Endothelial cell (in vitro differentiated cells): ENCODE results near the gene ZIC4. TPM values are rescaled to one million over a fixed set of nuclear protein-coding genes. Genes with fewer than 3 reads are reported as not detected.

Experiments
- DNase-seq: peaks from one replicate; pipeline ENCODE4 v3.0.0; 2021; ENCODE audit warnings: low spot score
- H3K27ac Mint-ChIP-seq: one replicate; pipeline ENCODE4 v1.8.0; 2021; ENCODE audit warnings: mixed read lengths, inconsistent platforms; ENCODE audit not compliant: unreplicated experiment
- H3K27me3 Mint-ChIP-seq: one replicate; pipeline ENCODE4 v1.8.0; 2021; ENCODE audit warnings: mild to moderate bottlenecking, moderate library complexity, mixed read lengths, inconsistent platforms; ENCODE audit not compliant: unreplicated experiment
- H3K36me3 Mint-ChIP-seq: one replicate; pipeline ENCODE4 v1.8.0; 2021; ENCODE audit warnings: mild to moderate bottlenecking, low read depth, mixed read lengths, inconsistent platforms; ENCODE audit not compliant: unreplicated experiment
- H3K4me1 Mint-ChIP-seq: one replicate; pipeline ENCODE4 v1.8.0; 2021; ENCODE audit warnings: mild to moderate bottlenecking, mixed read lengths, inconsistent platforms; ENCODE audit not compliant: unreplicated experiment
- H3K4me3 Mint-ChIP-seq: one replicate; pipeline ENCODE4 v1.8.0; 2021; ENCODE audit warnings: mild to moderate bottlenecking, mixed read lengths, inconsistent platforms; ENCODE audit not compliant: unreplicated experiment
- H3K9me3 Mint-ChIP-seq: one replicate; pipeline ENCODE4 v1.8.0; 2021; ENCODE audit warnings: mixed read lengths, inconsistent platforms; ENCODE audit not compliant: unreplicated experiment
- CTCF ChIP-seq: fragments of 200-600 bp; sonication (generic); IDR thresholded peaks from one replicate; pipeline ENCODE4 v1.5.0; 2021; ENCODE audit warnings: antibody characterized with exemption; ENCODE audit not compliant: unreplicated experiment
- total RNA-seq: library from RNA; stranded (reverse); fragmentation: NEBNext Ultra II Directional; extraction: Animal tissue kit (Norgen Biotek cat#: 25700); gene quantifications from one replicate; pipeline ENCODE4 v1.2.1, GENCODE V29; 2021; ENCODE audit not compliant: unreplicated experiment

The ZIC4 gene
- total RNA-seq, 1 donor from 2014 or later: 2.2 TPM

- Mint-ChIP-seq H3K36me3 (no peaks in the 10 kb centered on the region), H3K9me3 (no peaks in the 10 kb centered on the region), H3K4me3 (no peak overlapping the region), H3K27me3 (peaks cover 27% of the 10 kb centered on the region), H3K4me1 (peaks cover 18% of the 10 kb centered on the region), H3K27ac (no peak overlapping the region)
- no peak for DNase-seq
- TF ChIP-seq CTCF: no peak
Observed at GRCh38 chr3:147368151-147368550, 38.2 kb downstream of the ZIC4 start.

DNA sequence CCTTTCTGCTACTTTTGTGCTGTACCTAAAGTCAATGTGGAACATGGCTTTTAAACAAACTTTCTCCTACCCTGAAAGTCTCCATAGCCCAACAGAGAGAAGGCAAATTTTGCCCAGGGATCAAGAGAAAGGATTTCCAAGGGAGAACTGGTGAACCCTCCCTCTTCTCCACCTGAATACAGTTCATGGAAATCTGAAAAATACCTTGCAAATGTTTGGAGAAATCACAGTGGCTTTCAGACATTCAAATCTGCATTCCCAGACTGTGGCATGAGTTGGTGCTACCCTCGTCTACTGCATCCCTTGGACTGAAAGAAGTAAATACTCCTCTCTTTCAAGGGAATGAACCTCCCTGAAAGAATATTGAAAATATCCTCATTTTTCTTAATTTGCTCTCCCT lies 38.7 kb downstream of the ZIC4 start:
- Mint-ChIP-seq H3K9me3 (no peaks in the 10 kb centered on the region), H3K27ac (no peak overlapping the region), H3K4me1 (peaks cover 18% of the 10 kb centered on the region), H3K36me3 (no peaks in the 10 kb centered on the region), H3K27me3 (peaks cover 24% of the 10 kb centered on the region), H3K4me3 (no peak overlapping the region)
- no peak for TF ChIP-seq CTCF
- no peak for DNase-seq

GRCh38 chr3:147365196-147366115 lies 40.9 kb downstream of the ZIC4 start:
- peaks cover 22% of the 10 kb centered on the region for H3K4me1 Mint-ChIP-seq
- no peaks in the 10 kb centered on the region for H3K36me3 Mint-ChIP-seq
- H3K4me3 Mint-ChIP-seq: no peak overlapping the region
- H3K9me3 Mint-ChIP-seq: no peaks in the 10 kb centered on the region
- H3K27me3 Mint-ChIP-seq: peaks cover 16% of the 10 kb centered on the region
- no peak overlapping the region for H3K27ac Mint-ChIP-seq
- no peak for TF ChIP-seq CTCF
- no peak for DNase-seq

GRCh38 chr3:147364771-147365170 lies 41.6 kb downstream of the ZIC4 start:
- Mint-ChIP-seq H3K4me1 (peaks cover 23% of the 10 kb centered on the region), H3K27ac (no peak overlapping the region)
- no peak for DNase-seq

More at GRCh38 chr3:147364771-147365170, 41.6 kb downstream of the ZIC4 start:
- H3K4me3 Mint-ChIP-seq: no peak overlapping the region
- no peak for TF ChIP-seq CTCF
- no peaks in the 10 kb centered on the region for H3K36me3 Mint-ChIP-seq
- no peaks in the 10 kb centered on the region for H3K9me3 Mint-ChIP-seq
- peaks cover 19% of the 10 kb centered on the region for H3K27me3 Mint-ChIP-seq
